A549 treated with AZD2906 at 1 μM for 4 hours (cell line): ENCODE measurements around the gene ERAL1. TPM values are rescaled to one million over a fixed set of nuclear protein-coding genes. Genes with fewer than 3 reads are reported as not detected.

Experiments
- total RNA-seq: library from RNA; stranded (reverse); fragments of 200-300 nt; extraction: Qiagen RNA extraction; gene quantifications from 5 replicates; pipeline ENCODE4 v1.2.3, GENCODE V29; 2022

ERAL1 gene
- total RNA-seq = 77.4 to 89.4 TPM (median 84.1 TPM) in 5 replicates

GRCh38 chr17:28854457-28855335 lies at the start of gene ERAL1:
TSS of gene ERAL1 (plus strand) at chr17:28855016. CDS start at chr17:28855035, 19 bp downstream.

GRCh38 chr17:28842282-28843012 lies 12.4 kb upstream of the ERAL1 start, which contains the start of gene FAM222B:
TSS of gene FAM222B (minus strand) at chr17:28842790. CDS start at chr17:28766667, 76,123 bp downstream.

GRCh38 chr17:28896884-28897768 lies 42.3 kb downstream of the ERAL1 start, which contains the start of gene FLOT2:
TSS of gene FLOT2 (minus strand) at chr17:28897733. CDS start at chr17:28897574, 159 bp downstream.

GRCh38 chr17:28902819-28903545 lies 48.2 kb downstream of the ERAL1 start, which contains the start of gene DHRS13:
TSS of gene DHRS13 (minus strand) at chr17:28903079. CDS start at chr17:28902944, 135 bp downstream.

Other genes with a start within 250 kb of the ERAL1 start
- 2.7 to 3.6 TPM (median 2.9 TPM) in 5 replicates for gene RSKR, start 240.8 kb upstream of the ERAL1 start, total RNA-seq
- gene BLTP2, start 209.9 kb upstream of the ERAL1 start, total RNA-seq = 47.0 to 74.8 TPM (median 53.1 TPM) in 5 replicates
- 78.3 to 83.2 TPM (median 82.4 TPM) in 5 replicates for gene SDF2, start 193.1 kb upstream of the ERAL1 start, total RNA-seq
- 63.8 to 70.4 TPM (median 69.6 TPM) in 5 replicates for gene SUPT6H, start 192.8 kb upstream of the ERAL1 start, total RNA-seq
- gene PROCA1, start 143.1 kb upstream of the ERAL1 start, total RNA-seq = 1.00 to 1.4 TPM (median 1.3 TPM) in 5 replicates
- 208 to 235 TPM (median 232 TPM) in 5 replicates for gene RAB34, start 137.1 kb upstream of the ERAL1 start, total RNA-seq
- 1,734 to 2,333 TPM (median 2,200 TPM) in 5 replicates for gene RPL23A, start 135.0 kb upstream of the ERAL1 start, total RNA-seq
- 28.7 to 45.6 TPM (median 42.9 TPM) in 5 replicates for gene TLCD1, start 128.8 kb upstream of the ERAL1 start, total RNA-seq
- 3.4 to 4.6 TPM (median 4.0 TPM) in 5 replicates for gene NEK8, start 126.2 kb upstream of the ERAL1 start, total RNA-seq
- gene TRAF4, start 111.0 kb upstream of the ERAL1 start, total RNA-seq = 59.0 to 80.7 TPM (median 75.0 TPM) in 5 replicates
- gene FAM222B, start 12.2 kb upstream of the ERAL1 start, total RNA-seq = 37.5 to 44.3 TPM (median 41.1 TPM) in 5 replicates
- gene FLOT2, start 42.7 kb downstream of the ERAL1 start, total RNA-seq = 81.4 to 89.2 TPM (median 88.3 TPM) in 5 replicates
- gene DHRS13, start 48.1 kb downstream of the ERAL1 start, total RNA-seq = 6.3 to 7.9 TPM (median 7.2 TPM) in 5 replicates
- 31.1 to 34.2 TPM (median 33.1 TPM) in 5 replicates for gene PHF12, start 96.5 kb downstream of the ERAL1 start, total RNA-seq
- gene SEZ6, start 151.0 kb downstream of the ERAL1 start, total RNA-seq = 0.03 to 0.08 TPM (median 0.03 TPM) in 3 of 5 replicates, not detected in the others
- gene PIPOX, start 188.1 kb downstream of the ERAL1 start, total RNA-seq = 0.07 to 0.33 TPM (median 0.11 TPM) in 4 of 5 replicates, not detected in the other